GM23338 (cell line): ENCODE results near the gene VEGFA.

Source experiments
- CTCF ChIP-seq, 2 experiments: fragments of 200-600 bp in 1 of 2; sonication (generic) in 1 of 2; conservative IDR thresholded peaks; 2 replicates each; pipeline versions ENCODE4 v1.5.1 to v1.6.1; 2016 to 2017; ENCODE audit warnings: antibody characterized with exemption in 2 of 2, low read depth in 2 of 2, mild to moderate bottlenecking in 2 of 2, moderate library complexity in 1 of 2
- JUNB ChIP-seq: IDR thresholded peaks from one replicate; pipeline ENCODE4 v1.6.1; 2016; ENCODE audit warnings: antibody characterized with exemption; ENCODE audit not compliant: unreplicated experiment

- no peak for TF ChIP-seq CTCF (conservative IDR thresholded peaks at IDR 0.05; ENCODE audit: low read depth in 2 of 2)
- TF ChIP-seq JUNB = no peak
Observed at GRCh38 chr6:43785904-43786303, 15.9 kb downstream of the VEGFA start.
